Panc1 (cell line): ENCODE measurements around the gene MOK.

ENCODE experiments used
- POLR2AphosphoS5 ChIP-seq: IDR thresholded peaks from 2 replicates; pipeline ENCODE4 v1.6.1; 2012; ENCODE audit warnings: mild to moderate bottlenecking, low read depth, low read length, moderate library complexity
- SIN3A ChIP-seq: IDR thresholded peaks from 2 replicates; pipeline ENCODE4 v1.6.1; 2012; ENCODE audit warnings: low read depth, mild to moderate bottlenecking, low read length, moderate library complexity, borderline replicate concordance; ENCODE audit not compliant: insufficient read depth
- TF ChIP-seq, protein P1 (sequence below): fragments of 450-650 bp; IDR thresholded peaks from 2 replicates; pipeline ENCODE4 v1.5.1; 2017; ENCODE audit warnings: mild to moderate bottlenecking

DNA sequence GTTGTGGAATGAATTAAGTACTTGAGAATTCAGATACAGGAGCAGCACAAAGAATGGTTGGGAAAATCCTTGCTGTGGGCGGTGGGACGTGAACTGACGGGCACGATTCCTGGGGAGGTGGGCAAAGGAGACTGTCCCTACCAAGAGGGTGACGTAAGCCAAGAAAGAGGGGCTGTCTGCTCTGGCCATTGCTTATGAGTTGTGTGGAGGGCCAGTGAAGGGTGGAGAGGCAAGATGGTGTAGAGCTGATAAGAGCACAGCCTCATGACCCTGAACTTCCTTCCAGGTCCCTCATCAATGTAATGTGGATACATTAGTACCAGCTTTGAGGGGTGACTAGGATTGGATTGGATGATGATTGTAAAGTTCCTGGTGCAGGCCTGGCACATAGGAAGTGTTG is 115.1 kb downstream of the MOK start:
- TF ChIP-seq POLR2AphosphoS5 (no peak), SIN3A (no peak)
- TF ChIP-seq, protein P1, sequence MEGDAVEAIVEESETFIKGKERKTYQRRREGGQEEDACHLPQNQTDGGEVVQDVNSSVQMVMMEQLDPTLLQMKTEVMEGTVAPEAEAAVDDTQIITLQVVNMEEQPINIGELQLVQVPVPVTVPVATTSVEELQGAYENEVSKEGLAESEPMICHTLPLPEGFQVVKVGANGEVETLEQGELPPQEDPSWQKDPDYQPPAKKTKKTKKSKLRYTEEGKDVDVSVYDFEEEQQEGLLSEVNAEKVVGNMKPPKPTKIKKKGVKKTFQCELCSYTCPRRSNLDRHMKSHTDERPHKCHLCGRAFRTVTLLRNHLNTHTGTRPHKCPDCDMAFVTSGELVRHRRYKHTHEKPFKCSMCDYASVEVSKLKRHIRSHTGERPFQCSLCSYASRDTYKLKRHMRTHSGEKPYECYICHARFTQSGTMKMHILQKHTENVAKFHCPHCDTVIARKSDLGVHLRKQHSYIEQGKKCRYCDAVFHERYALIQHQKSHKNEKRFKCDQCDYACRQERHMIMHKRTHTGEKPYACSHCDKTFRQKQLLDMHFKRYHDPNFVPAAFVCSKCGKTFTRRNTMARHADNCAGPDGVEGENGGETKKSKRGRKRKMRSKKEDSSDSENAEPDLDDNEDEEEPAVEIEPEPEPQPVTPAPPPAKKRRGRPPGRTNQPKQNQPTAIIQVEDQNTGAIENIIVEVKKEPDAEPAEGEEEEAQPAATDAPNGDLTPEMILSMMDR = no peak
